Stimulated activated naive CD8-positive, alpha-beta T cell treated with anti-CD3 and anti-CD28 coated beads, Interleukin-15, Interleukin-2, amounts not matched to agents 100 U/mL and 50 U/mL, for 24 hours (primary cell): ENCODE measurements around the gene HIBCH.
"Not testable (repeated sequence)": the region's sequence is repeated elsewhere in the genome, so short reads cannot be mapped to it uniquely, and the experiment has no call there.

Experiments
- ATAC-seq: fragments of 150-1000 bp; cut with Tn5 transposase; one replicate; pipeline ENCODE4 v1.10.0; 2021
- DNase-seq: peaks from one replicate; pipeline ENCODE4 v3.0.0; 2021

The HIBCH gene

GRCh38 chr2:190342611-190343010 lies 23.0 kb upstream of the HIBCH start:
- DNase-seq (no peak), ATAC-seq (no peak)

DNA sequence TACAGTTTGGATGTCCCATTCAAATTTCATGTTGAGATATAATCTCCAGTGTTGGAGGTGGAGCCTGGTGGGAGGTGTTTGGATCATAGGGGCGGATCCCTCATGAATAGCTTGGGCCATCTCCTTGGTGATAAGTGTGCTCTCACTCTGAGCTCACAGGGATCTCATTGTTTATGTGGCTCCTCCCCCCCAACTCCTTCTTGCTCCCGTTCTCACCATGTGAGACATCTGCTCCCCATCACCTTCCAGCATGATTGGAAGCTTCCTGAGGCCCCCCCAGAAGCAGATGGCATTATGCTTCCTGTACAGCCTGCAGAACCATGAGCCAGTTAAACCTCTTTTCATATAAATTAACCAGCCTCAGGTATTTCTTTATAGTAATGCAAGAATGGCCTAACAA lies 20.7 kb upstream of the HIBCH start:
- DNase-seq (no peak), ATAC-seq (no peak)

DNA sequence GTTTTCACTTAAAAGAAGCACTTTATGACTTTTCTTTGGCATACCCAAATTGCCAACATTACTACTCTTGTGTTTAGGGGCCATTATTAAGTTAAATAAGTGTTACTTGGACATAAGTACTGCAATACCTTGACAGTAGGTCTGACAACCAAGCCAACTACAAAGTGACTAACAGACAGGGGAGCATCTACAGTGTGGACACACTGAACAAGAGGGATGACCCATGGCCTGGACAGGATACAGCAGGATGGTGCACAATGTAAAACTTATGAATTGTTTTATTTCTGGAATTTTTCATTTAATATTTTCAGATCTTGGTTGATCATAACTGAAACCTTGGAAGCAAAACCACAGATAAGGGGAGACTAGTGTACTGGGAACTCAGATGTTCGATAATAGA lies 19.8 kb upstream of the HIBCH start:
- no peak for ATAC-seq
- no peak for DNase-seq

DNA sequence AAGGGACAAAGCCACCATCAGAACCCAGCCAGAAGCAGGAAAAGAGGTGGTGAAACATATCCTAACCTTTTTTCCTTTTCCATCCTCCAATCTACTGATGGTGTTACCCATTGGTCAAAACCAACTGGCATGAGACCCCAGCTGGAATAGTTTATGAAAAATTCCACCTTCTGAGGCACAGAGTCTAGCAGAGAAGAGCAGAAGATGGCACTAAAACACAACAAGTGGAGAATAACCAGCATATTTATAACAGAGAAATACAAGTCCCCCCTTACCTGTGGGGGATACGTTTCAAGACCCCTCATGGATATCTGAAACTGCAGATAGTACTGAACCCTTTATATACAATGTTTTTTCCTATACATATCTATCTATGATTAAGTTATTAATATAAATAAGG lies 18.8 kb upstream of the HIBCH start:
- ATAC-seq (no peak), DNase-seq (no peak)

- no peak for DNase-seq
- no peak for ATAC-seq
Observed at GRCh38 chr2:190336420-190336819, 16.8 kb upstream of the HIBCH start.

DNA sequence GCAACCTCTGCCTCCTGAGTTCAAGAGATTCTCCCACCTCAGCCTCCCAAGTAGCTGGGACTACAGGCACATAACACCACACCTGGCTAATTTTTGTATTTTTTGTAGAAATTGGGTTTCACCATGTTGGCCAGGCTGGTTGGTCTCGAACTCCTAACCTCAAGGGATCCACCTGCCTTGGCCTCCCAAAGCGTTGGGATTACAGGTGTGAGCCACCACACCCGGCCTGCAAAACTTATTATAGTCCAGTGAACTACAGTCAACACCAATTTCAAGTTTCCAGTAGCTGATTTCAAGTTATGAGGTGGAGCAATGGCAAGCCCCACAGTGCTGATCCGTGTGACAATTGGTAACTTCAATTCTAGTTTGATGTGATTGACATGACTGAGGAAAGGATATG lies 16.0 kb upstream of the HIBCH start:
- ATAC-seq, DNase-seq: not testable (repeated sequence)

GRCh38 chr2:190335225-190335559 lies 15.6 kb upstream of the HIBCH start:
- DNase-seq: no peak
- no peak for ATAC-seq

GRCh38 chr2:190334479-190335224 lies 15.0 kb upstream of the HIBCH start:
- no peak for DNase-seq

GRCh38 chr2:190333928-190334327 lies 14.3 kb upstream of the HIBCH start:
- no peak for ATAC-seq
- DNase-seq: no peak

More at GRCh38 chr2:190334479-190335224, 15.0 kb upstream of the HIBCH start:
- ATAC-seq: no peak

GRCh38 chr2:190333395-190333794 lies 13.8 kb upstream of the HIBCH start:
- no peak for ATAC-seq

GRCh38 chr2:190328573-190329147 lies 9.0 kb upstream of the HIBCH start:
- ATAC-seq (no peak), DNase-seq (no peak)

More at GRCh38 chr2:190333395-190333794, 13.8 kb upstream of the HIBCH start:
- DNase-seq: no peak

GRCh38 chr2:190327867-190328572 lies 8.4 kb upstream of the HIBCH start:
- DNase-seq: no peak
- ATAC-seq: no peak

- ATAC-seq (no peak), DNase-seq (no peak)
Observed at GRCh38 chr2:190325588-190325987, 6.0 kb upstream of the HIBCH start.

DNA sequence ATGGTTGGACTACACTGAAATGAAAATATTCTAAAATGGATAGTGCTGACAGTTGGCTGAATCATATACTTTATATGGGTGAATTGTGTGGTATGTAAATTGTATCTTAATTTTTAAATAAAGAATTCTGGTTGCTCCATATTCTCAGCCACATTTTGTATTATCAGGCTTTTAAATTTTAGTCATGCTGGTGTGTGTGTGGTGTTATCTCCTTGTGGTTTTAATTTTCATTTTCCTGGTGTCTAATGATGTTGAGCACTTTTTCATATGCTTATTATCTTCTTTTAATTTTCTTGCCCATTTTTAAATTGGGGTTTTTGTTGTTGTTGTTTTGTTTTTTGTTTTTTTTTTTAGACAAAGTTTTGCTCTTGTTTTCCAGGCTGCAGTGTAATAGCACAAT lies 3.8 kb upstream of the HIBCH start:
- ATAC-seq: no peak
- no peak for DNase-seq

DNA sequence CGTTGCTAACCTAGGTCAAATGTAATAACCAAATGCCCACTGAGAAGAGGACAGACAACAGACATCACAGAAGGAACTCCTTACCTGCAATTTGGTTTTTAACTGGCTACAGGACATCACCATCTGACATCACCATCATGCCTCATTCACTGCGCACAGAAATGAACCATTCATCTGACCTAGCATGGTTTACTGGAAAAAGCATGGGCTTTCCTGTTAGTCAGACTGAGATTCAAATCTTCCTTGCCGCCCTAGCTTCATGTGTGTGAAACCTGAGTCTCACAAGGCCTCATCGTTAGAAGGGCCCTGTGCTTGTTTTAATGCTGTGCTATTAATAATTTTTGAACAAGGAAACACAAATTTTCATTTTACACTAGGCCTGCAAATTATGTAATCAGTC lies 1.1 kb upstream of the HIBCH start:
- ATAC-seq (peak; percentile 40), DNase-seq (no peak)

GRCh38 chr2:190318931-190319554 lies 583 bp downstream of the HIBCH start:
- DNase-seq: no peak
- no peak for ATAC-seq

DNA sequence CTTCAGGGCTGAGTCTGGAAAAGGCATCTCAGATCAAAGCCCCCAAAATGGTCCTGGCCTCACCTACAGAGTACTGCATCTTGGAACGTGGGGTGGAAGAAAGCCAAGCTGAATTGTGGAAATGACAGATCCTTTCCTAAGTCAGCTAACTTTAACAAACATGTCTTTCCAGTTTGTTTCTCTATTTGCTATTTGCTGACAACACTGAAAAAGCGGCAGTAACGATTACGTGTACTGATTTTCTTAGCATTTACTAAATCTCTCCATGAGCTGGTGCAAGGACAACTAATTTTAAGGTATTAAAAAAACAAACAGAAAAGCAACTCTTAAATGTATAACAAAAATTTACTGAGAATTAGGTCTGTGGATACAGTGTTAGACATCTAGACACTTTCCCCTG lies 1.1 kb downstream of the HIBCH start:
- DNase-seq (no peak), ATAC-seq (no peak)

GRCh38 chr2:190315273-190315672 lies 4.4 kb downstream of the HIBCH start:
- ATAC-seq (no peak), DNase-seq (no peak)

DNA sequence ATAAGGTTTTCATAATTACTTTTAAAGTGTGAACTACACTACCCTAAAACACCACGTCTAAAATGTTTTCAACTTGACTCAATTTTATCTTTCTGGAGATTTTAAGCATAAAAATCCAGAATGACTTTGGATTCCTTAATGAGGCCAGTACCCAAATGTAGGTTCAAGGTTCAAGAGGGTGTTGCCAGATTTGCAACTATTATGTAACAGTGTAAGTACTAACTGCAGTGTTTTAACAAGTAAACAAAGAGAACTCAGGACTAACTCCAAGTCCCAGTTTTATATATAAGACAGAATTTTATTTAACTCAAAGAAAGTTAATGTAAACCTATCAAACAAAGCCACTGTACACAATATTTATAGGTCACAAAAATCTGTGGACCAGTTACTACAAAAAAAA lies 5.7 kb downstream of the HIBCH start:
- no peak for ATAC-seq

GRCh38 chr2:190312635-190313025 lies 7.0 kb downstream of the HIBCH start:
- DNase-seq, ATAC-seq: not testable (repeated sequence)

More for the DNA sequence above, 5.7 kb downstream of the HIBCH start:
- no peak for DNase-seq

DNA sequence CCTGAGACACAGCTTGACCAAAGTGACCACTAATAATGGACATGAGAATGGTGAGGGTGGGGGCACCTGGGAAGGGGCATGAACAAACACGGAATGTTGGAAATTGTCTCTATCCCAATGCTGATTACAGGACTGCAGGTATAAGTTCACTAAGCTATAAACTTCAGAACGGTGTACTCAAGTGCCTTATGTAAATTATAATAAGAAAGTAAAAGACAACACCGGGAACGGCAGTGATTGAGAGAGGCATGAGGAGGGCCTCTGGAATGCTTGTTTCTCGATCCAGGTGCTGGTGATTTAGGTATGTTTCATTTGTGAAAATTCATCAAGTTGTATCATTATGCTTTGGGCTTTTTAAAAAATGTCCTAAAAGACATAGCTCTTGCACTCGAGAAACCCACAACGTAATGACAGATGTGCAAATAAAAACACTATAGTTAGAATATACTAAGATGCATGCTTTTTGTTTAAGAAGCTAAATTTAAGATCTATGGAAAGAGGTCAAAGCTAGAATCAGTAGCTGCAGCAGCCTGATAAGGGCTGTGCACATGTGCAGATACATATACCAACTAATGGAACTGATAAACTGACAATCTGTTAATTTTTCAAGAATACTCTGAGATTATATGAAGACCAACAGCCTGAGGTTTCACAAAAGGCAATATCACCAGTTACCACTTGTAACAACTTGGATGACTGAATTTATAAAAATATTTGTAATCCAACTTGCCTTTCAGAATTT lies 7.6 kb downstream of the HIBCH start:
- ATAC-seq (no peak), DNase-seq (no peak)

DNA sequence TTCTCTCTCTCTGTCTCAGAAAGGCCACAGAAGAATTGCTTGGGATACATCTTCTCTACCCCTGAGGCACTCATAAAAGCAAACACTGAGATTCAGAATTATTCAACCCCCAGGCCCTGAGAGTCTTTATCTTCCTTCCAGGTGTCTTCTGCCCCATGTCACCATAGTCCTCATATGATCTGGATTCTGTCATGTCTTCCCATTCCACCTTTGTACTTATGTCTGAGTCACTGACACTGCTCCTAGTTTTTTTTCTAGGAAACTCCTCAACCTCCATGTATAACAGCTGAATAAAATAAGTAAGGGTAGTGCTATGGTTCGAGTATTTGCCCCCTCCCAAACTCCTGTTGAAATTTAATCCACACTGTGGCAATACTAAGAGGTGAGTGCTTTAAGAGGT lies 11.6 kb downstream of the HIBCH start:
- ATAC-seq: no peak
- DNase-seq: no peak
